ENCODE results near the gene VGLL2. TPM values are rescaled to one million over a fixed set of nuclear protein-coding genes. Genes with fewer than 3 reads are reported as not detected.

Gene VGLL2
- polyA plus RNA-seq, 2 of the 4 experiments (the other 2 are of a cell fraction) = not detected

DNA sequence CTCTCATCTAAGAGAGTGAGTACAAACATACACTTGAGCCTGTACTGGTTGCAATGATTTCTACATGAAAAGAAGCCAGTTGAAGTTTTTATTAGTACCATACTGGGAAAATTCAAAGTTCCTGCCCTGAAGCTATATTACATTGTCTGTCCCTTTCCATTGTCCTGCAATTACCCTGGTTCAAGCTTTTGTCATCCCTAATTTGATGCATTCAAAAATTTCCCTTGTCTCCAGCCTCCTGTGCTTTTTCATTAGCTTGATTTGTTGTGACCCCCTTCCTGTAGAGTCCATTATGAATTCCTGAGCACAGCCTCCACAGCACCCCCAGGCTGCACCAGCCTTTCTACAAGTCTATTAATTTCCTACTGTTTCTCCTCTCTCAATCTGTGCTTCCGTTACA, 46.4 kb downstream of the VGLL2 start (continued):
- TF ChIP-seq HEYL (CRISPR knock-in tag; IDR thresholded peaks at IDR 0.05) (no peak), CBX2 (IDR thresholded peaks at IDR 0.05; ENCODE audit: borderline replicate concordance, low read depth) (no peak), MYC (IDR thresholded peaks at IDR 0.05; ENCODE audit: borderline replicate concordance, low read length) (no peak), MAFK (IDR thresholded peaks at IDR 0.05; ENCODE audit: partially characterized antibody) (no peak), HOXB5 (CRISPR knock-in tag; IDR thresholded peaks at IDR 0.05) (no peak)
- TF ChIP-seq, protein P1, sequence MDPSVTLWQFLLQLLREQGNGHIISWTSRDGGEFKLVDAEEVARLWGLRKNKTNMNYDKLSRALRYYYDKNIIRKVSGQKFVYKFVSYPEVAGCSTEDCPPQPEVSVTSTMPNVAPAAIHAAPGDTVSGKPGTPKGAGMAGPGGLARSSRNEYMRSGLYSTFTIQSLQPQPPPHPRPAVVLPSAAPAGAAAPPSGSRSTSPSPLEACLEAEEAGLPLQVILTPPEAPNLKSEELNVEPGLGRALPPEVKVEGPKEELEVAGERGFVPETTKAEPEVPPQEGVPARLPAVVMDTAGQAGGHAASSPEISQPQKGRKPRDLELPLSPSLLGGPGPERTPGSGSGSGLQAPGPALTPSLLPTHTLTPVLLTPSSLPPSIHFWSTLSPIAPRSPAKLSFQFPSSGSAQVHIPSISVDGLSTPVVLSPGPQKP (IDR thresholded peaks at IDR 0.05; ENCODE audit: low read depth, low read length) = no peak

DNA sequence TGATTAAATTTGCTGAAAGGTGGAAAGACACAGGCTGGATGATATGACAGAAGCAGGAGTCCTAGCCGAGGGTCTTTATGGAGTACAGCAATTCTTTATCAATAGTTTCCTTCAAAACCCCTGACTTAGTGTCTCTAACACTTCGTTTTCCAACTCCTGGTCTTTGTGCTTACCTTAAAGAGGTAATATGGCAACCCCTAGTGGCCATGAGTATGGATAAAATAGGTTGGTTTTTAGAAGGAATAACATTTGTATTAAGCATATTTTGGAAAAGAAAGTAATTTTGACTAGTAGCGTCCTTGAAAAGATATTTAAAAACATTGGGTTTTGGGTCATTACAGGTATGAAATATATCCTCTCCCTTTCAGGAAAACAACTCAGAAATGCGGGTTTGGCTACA, 51.9 kb downstream of the VGLL2 start:
- TF ChIP-seq RAD21 (conservative IDR thresholded peaks at IDR 0.05 in 1 of 2, IDR thresholded peaks at IDR 0.05 in 1 of 2) = peak; percentile 39 to 61; a peak in 4 of 5 replicates
- TF ChIP-seq SMC3 (IDR thresholded peaks at IDR 0.05) = 0 out of 3 replicates have a peak, but pooled peaks have one; percentile 19
- TF ChIP-seq, protein P2, sequence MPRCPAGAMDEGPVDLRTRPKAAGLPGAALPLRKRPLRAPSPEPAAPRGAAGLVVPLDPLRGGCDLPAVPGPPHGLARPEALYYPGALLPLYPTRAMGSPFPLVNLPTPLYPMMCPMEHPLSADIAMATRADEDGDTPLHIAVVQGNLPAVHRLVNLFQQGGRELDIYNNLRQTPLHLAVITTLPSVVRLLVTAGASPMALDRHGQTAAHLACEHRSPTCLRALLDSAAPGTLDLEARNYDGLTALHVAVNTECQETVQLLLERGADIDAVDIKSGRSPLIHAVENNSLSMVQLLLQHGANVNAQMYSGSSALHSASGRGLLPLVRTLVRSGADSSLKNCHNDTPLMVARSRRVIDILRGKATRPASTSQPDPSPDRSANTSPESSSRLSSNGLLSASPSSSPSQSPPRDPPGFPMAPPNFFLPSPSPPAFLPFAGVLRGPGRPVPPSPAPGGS (IDR thresholded peaks at IDR 0.05) = no peak
- TF ChIP-seq, protein P3, sequence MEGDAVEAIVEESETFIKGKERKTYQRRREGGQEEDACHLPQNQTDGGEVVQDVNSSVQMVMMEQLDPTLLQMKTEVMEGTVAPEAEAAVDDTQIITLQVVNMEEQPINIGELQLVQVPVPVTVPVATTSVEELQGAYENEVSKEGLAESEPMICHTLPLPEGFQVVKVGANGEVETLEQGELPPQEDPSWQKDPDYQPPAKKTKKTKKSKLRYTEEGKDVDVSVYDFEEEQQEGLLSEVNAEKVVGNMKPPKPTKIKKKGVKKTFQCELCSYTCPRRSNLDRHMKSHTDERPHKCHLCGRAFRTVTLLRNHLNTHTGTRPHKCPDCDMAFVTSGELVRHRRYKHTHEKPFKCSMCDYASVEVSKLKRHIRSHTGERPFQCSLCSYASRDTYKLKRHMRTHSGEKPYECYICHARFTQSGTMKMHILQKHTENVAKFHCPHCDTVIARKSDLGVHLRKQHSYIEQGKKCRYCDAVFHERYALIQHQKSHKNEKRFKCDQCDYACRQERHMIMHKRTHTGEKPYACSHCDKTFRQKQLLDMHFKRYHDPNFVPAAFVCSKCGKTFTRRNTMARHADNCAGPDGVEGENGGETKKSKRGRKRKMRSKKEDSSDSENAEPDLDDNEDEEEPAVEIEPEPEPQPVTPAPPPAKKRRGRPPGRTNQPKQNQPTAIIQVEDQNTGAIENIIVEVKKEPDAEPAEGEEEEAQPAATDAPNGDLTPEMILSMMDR (IDR thresholded peaks at IDR 0.05) = peak; percentile 40
- TF ChIP-seq ESRRA (IDR thresholded peaks at IDR 0.05; ENCODE audit: borderline replicate concordance, low read length) = no peak
- no peak for TF ChIP-seq EHF (CRISPR knock-in tag; IDR thresholded peaks at IDR 0.05)
- no peak for TF ChIP-seq TP53 (CRISPR knock-in tag; IDR thresholded peaks at IDR 0.05)
- H3K9me3 ChIP-seq = no peaks in the 10 kb centered on the region
- 1% methylated on average over 4 of the region's 4 CpGs for WGBS (ENCODE audit: missing lambda C conversion rate)
- ChIA-PET POLR2A (no interaction called here), CTCF (interaction anchor here (1.0 kb wide), 1 partner anchor 35 kb away, joined by 3 read pairs; no protein-coding TSS in a partner anchor)
- peak in 1 of 2 experiments; percentile 76; a peak in 3 of 6 replicates for ATAC-seq
- no peaks in the 10 kb centered on the region for H3K4me1 ChIP-seq
- FAIRE-seq = no peak
- H3K4me2 ChIP-seq = no peak overlapping the region
- no peak overlapping the region for H3K4me3 ChIP-seq
- H3K27ac ChIP-seq = no peak overlapping the region
- peak; percentile 2 to 22 for DNase-seq (ENCODE audit: low read depth in 1 of 2, low spot score in 1 of 2)

Small RNA genes within 50 kb of the gene (small RNA-seq; reads per million reads assigned to genes)
- gene RN7SKP18 = 0 reads per million in 6 experiments

Other genes with a start within 250 kb of the VGLL2 start
- 0.18 and 0.26 TPM in 2 replicates for gene ROS1, start 160.4 kb downstream of the VGLL2 start, polyA plus RNA-seq (2011; rRNA removed)
- gene ROS1, start 160.4 kb downstream of the VGLL2 start, polyA plus RNA-seq (2017; fragmentation: RNase III; extraction: RNeasy Plus Mini Kit Qiagen cat#74134 plus additional on column Dnase treatment) = 0.17 to 0.18 TPM (median 0.17 TPM) in 3 replicates
- gene DCBLD1, start 217.1 kb downstream of the VGLL2 start, polyA plus RNA-seq (2011; rRNA removed) = 39.3 and 49.1 TPM in 2 replicates
- gene DCBLD1, start 217.1 kb downstream of the VGLL2 start, polyA plus RNA-seq (2017; fragmentation: RNase III; extraction: RNeasy Plus Mini Kit Qiagen cat#74134 plus additional on column Dnase treatment) = 48.0 to 60.4 TPM (median 58.4 TPM) in 3 replicates

Data from A549 (cell line).